Trophoblast cell (in vitro differentiated cells and primary cell): Measurements from ENCODE around the gene ZFYVE19.

Source experiments
- DNase-seq, 2 donors: peaks; one replicate each; pipeline ENCODE4 v3.0.0-alpha.2; 2016
- H2AFZ ChIP-seq: 2 replicates; pipeline ENCODE4 v1.6.1; 2013; ENCODE audit warnings: low read length, moderate library complexity, mild to moderate bottlenecking; ENCODE audit not compliant: insufficient read depth, poor library complexity
- H2AK5ac ChIP-seq: 2 replicates; pipeline ENCODE4 v1.6.1; 2013; ENCODE audit warnings: mild to moderate bottlenecking, low read length
- H2BK120ac ChIP-seq: 2 replicates; pipeline ENCODE4 v1.6.1; 2013; ENCODE audit warnings: low read length, mild to moderate bottlenecking, moderate library complexity; ENCODE audit not compliant: insufficient read depth, poor library complexity
- H2BK12ac ChIP-seq: 2 replicates; pipeline ENCODE4 v1.6.1; 2013; ENCODE audit warnings: mild to moderate bottlenecking, low read length, moderate library complexity
- H2BK5ac ChIP-seq: 2 replicates; pipeline ENCODE4 v1.6.1; 2013; ENCODE audit warnings: low read length, low read depth, moderate library complexity, mild to moderate bottlenecking; ENCODE audit not compliant: poor library complexity
- H3K14ac ChIP-seq: 2 replicates; pipeline ENCODE4 v1.6.1; 2013; ENCODE audit warnings: mild to moderate bottlenecking, low read length
- H3K18ac ChIP-seq: 2 replicates; pipeline ENCODE4 v1.6.1; 2013; ENCODE audit warnings: mild to moderate bottlenecking, low read length
- H3K23ac ChIP-seq: 2 replicates; pipeline ENCODE4 v1.6.1; 2013; ENCODE audit warnings: low read length
- H3K27ac ChIP-seq: 2 replicates; pipeline ENCODE4 v1.5.1; 2013; ENCODE audit warnings: low read depth, mild to moderate bottlenecking, inconsistent platforms, low read length, moderate library complexity
- H3K27me3 ChIP-seq: 2 replicates; pipeline ENCODE4 v1.6.1; 2013; ENCODE audit warnings: inconsistent platforms, mild to moderate bottlenecking, low read length, moderate library complexity; ENCODE audit not compliant: insufficient read depth
- H3K36me3 ChIP-seq, 2 experiments: 1 replicate in 1 of 2; 2 replicates in 1 of 2; pipeline ENCODE4 v1.6.1; 2013; ENCODE audit warnings: low read length in 2 of 2, mild to moderate bottlenecking in 2 of 2, moderate library complexity in 1 of 2; ENCODE audit not compliant: insufficient read depth in 2 of 2, control insufficient read depth in 1 of 2
- H3K4ac ChIP-seq: 2 replicates; pipeline ENCODE4 v1.6.1; 2013; ENCODE audit warnings: low read depth, mild to moderate bottlenecking, low read length, moderate library complexity
- H3K4me1 ChIP-seq, 2 experiments: 1 replicate in 1 of 2; 2 replicates in 1 of 2; pipeline ENCODE4 v1.6.1; 2013; ENCODE audit warnings: low read length in 2 of 2, mild to moderate bottlenecking in 2 of 2, moderate library complexity in 1 of 2; ENCODE audit not compliant: insufficient read depth in 2 of 2, control insufficient read depth in 1 of 2
- H3K4me2 ChIP-seq: 2 replicates; pipeline ENCODE4 v1.6.1; 2013; ENCODE audit warnings: inconsistent platforms, mild to moderate bottlenecking, low read length, moderate library complexity
- H3K4me3 ChIP-seq: 2 replicates; pipeline ENCODE4 v1.5.1; 2013; ENCODE audit warnings: mild to moderate bottlenecking, low read depth, low read length, inconsistent platforms
- H3K79me1 ChIP-seq: one replicate; pipeline ENCODE4 v1.6.1; 2013; ENCODE audit warnings: low read length
- H3K79me2 ChIP-seq: 2 replicates; pipeline ENCODE4 v1.6.1; 2013; ENCODE audit warnings: low read length, mild to moderate bottlenecking; ENCODE audit not compliant: control insufficient read depth, insufficient read depth, poor library complexity
- H3K9ac ChIP-seq: 2 replicates; pipeline ENCODE4 v1.6.1; 2013; ENCODE audit warnings: mild to moderate bottlenecking, low read length
- H3K9me3 ChIP-seq: 2 replicates; pipeline ENCODE4 v1.6.1; 2013; ENCODE audit warnings: low read depth, mild to moderate bottlenecking, control low read depth, inconsistent platforms, low read length; ENCODE audit not compliant: insufficient read depth
- H4K12ac ChIP-seq: 2 replicates; pipeline ENCODE4 v1.6.1; 2013; ENCODE audit warnings: low read depth, mild to moderate bottlenecking, low read length, moderate library complexity
- H4K8ac ChIP-seq: 2 replicates; pipeline ENCODE4 v1.6.1; 2013; ENCODE audit warnings: low read depth, mild to moderate bottlenecking, low read length, moderate library complexity
- H4K91ac ChIP-seq: one replicate; pipeline ENCODE4 v1.6.1; 2013; ENCODE audit warnings: low read depth, mild to moderate bottlenecking, low read length, moderate library complexity
- WGBS: extraction: QIAGEN DNeasy Blood & Tissue Kit; methylation state at CpG from one replicate; pipeline ENCODE4 v1.1.7; 2013; ENCODE audit warnings: missing lambda C conversion rate; ENCODE audit not compliant: insufficient read length, insufficient coverage; ENCODE audit errors: extremely low coverage; 5-methylcytosine and 5-hydroxymethylcytosine counted together

Gene ZFYVE19

DNA sequence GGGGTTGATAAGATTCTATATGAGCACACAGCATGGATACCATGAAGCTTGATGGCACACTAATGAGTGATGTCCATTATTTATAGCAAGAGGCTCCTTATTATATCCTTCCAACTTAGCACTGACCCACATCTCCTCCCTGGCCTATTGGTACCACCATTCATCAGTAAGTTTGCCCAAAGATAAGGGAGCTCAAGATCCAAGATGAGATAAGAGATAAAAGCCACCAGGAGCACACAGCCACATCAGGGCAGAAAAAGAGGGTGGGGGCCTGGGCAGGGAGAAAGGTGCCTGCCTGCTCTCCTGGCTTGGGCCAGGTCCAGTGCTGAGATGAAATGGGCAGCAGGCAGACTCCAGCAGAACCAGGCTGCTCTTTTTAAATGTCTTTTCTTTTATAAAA lies 26.0 kb downstream of the ZFYVE19 start:
- no peaks in the 10 kb centered on the region for H3K9me3 ChIP-seq
- DNase-seq: peak; percentile 51 to 90
- no peak overlapping the region for H3K18ac ChIP-seq
- H3K27ac ChIP-seq: no peak overlapping the region
- no peaks in the 10 kb centered on the region for H3K27me3 ChIP-seq
- no peak overlapping the region for H3K9ac ChIP-seq
- no peak overlapping the region for H4K12ac ChIP-seq
- H3K4ac ChIP-seq: no peak overlapping the region
- no peak overlapping the region for H3K23ac ChIP-seq
- no peak overlapping the region for H2BK12ac ChIP-seq
- no peak overlapping the region for H2BK120ac ChIP-seq
- peaks cover 0 to 2% of the 10 kb centered on the region in 2 experiments for H3K36me3 ChIP-seq
- H3K4me2 ChIP-seq: no peak overlapping the region
- H3K79me2 ChIP-seq: no peaks in the 10 kb centered on the region
- no peak overlapping the region for H4K91ac ChIP-seq
- H3K4me1 ChIP-seq: no peaks in the 10 kb centered on the region
- H2BK5ac ChIP-seq: no peak overlapping the region
- H2AK5ac ChIP-seq: no peak overlapping the region
- H2AFZ ChIP-seq: no peak overlapping the region
- H3K14ac ChIP-seq: no peak overlapping the region
- H3K79me1 ChIP-seq: no peaks in the 10 kb centered on the region
- H4K8ac ChIP-seq: no peak overlapping the region
- H3K4me3 ChIP-seq: no peak overlapping the region

DNA sequence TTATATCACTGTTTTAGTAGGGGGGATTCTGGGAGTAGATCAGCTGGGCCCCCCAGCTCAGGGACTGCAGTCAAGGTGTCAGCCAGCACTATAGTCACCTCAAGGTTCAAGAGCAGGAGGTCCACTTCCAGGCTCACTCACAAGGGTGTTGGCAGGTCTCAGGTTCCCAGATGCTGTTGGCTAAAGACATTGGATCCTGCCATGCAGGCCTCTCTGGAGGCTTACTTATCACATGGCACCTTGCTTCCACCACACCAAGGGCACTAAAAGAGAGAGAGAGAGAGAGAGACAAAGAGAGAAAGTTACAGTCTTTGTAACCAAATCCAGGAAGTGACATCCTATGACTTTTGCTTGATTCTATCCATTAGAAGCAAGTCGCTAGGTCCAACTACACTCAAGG lies 29.1 kb downstream of the ZFYVE19 start:
- Histone ChIP-seq H2BK12ac (no peak overlapping the region), H3K79me1 (no peaks in the 10 kb centered on the region), H2AFZ (no peak overlapping the region), H3K4me3 (no peak overlapping the region), H3K4ac (no peak overlapping the region), H4K8ac (no peak overlapping the region), H3K36me3 (peaks cover 1 to 2% of the 10 kb centered on the region in 2 experiments), H3K9me3 (no peaks in the 10 kb centered on the region), H3K79me2 (no peaks in the 10 kb centered on the region), H3K27ac (no peak overlapping the region), H2AK5ac (peak overlapping the region; percentile 74), H2BK5ac (no peak overlapping the region), H3K18ac (no peak overlapping the region), H3K23ac (no peak overlapping the region), H4K12ac (no peak overlapping the region), H3K9ac (no peak overlapping the region), H3K27me3 (no peaks in the 10 kb centered on the region), H4K91ac (no peak overlapping the region), H3K4me2 (no peak overlapping the region), H2BK120ac (no peak overlapping the region), H3K14ac (no peak overlapping the region), H3K4me1 (no peaks in the 10 kb centered on the region)
- no peak for DNase-seq
- no CpG with 5 or more reads among the region's 1 CpG for WGBS

DNA sequence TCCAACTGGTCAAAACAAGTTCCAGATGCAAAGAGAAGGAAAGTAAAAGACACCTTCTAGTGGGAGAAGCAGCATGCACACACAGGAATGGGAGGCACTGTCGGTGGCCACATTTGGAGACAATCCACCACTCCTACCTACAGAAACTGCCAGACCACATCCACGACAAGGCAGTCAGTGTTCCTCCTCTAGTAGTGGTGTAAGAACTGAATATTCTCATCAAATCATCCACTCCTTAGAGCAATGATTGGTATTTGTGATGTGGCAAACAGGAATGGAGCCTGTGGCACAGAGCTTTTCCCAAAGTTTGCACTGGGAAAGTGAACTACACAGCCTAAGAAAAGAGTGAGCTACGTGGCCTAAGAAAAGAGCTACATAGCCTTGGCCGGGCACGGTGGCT lies 31.9 kb downstream of the ZFYVE19 start:
- Histone ChIP-seq H3K4me1 (peaks cover 0 to 2% of the 10 kb centered on the region in 2 experiments), H3K79me1 (peaks cover 4% of the 10 kb centered on the region), H2AK5ac (no peak overlapping the region), H3K4me3 (no peak overlapping the region), H2BK12ac (no peak overlapping the region), H3K14ac (no peak overlapping the region), H3K4me2 (no peak overlapping the region), H3K27ac (no peak overlapping the region), H4K91ac (no peak overlapping the region), H2AFZ (no peak overlapping the region), H3K27me3 (no peaks in the 10 kb centered on the region), H3K9me3 (no peaks in the 10 kb centered on the region), H2BK5ac (no peak overlapping the region), H3K4ac (no peak overlapping the region), H3K79me2 (no peaks in the 10 kb centered on the region), H3K18ac (no peak overlapping the region), H4K12ac (no peak overlapping the region), H4K8ac (no peak overlapping the region), H2BK120ac (no peak overlapping the region), H3K36me3 (peaks cover 1 to 2% of the 10 kb centered on the region in 2 experiments), H3K9ac (no peak overlapping the region), H3K23ac (no peak overlapping the region)
- no CpG with 5 or more reads among the region's 5 CpGs for WGBS
- DNase-seq: peak in 1 of 2 donors; percentile 39

DNA sequence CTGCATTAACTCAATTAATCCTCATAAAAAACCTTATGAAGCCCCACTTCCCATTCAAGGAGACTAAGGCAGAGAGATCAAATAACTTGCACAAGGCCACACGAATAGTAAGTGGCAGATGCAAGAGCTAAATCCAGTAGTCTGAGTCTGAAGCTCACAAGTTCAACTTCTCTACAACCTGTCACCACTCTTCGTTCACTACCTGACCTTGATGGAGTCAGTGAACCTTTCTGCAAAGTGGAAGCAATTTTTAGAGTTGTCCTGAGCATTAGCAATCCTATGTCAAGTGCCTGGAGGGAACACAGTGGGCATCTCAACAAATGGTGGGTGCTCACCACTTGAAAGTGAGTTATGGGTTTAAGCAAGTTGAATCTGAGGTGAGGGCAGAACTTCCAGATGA lies 34.9 kb downstream of the ZFYVE19 start:
- Histone ChIP-seq H3K4me1 (peaks cover 11 to 15% of the 10 kb centered on the region in 2 experiments), H3K4me3 (no peak overlapping the region), H3K9me3 (no peaks in the 10 kb centered on the region), H4K8ac (no peak overlapping the region), H3K27me3 (no peaks in the 10 kb centered on the region), H3K79me1 (peaks cover 25% of the 10 kb centered on the region), H3K14ac (no peak overlapping the region), H3K23ac (no peak overlapping the region), H3K4me2 (no peak overlapping the region), H4K12ac (no peak overlapping the region), H2BK120ac (no peak overlapping the region), H3K36me3 (peaks cover 0 to 1% of the 10 kb centered on the region in 2 experiments), H3K9ac (no peak overlapping the region), H3K18ac (no peak overlapping the region), H2AFZ (no peak overlapping the region), H3K79me2 (peaks cover 15% of the 10 kb centered on the region), H4K91ac (no peak overlapping the region), H2BK12ac (no peak overlapping the region), H2AK5ac (no peak overlapping the region), H3K4ac (no peak overlapping the region), H3K27ac (no peak overlapping the region), H2BK5ac (no peak overlapping the region)
- no peak for DNase-seq
- no CpG with 5 or more reads among the region's 2 CpGs for WGBS
